H1 (cell line): ENCODE data around the gene SETD1B. TPM values are rescaled to one million over a fixed set of nuclear protein-coding genes. Genes with fewer than 3 reads are reported as not detected.

Experiments used
- BCL11A ChIP-seq, 2 experiments: IDR thresholded peaks; one replicate each; pipeline ENCODE4 v1.6.1; 2011; ENCODE audit warnings: low read depth in 2 of 2, low read length in 2 of 2, mild to moderate bottlenecking in 2 of 2
- CBX5 ChIP-seq: fragments of 300-800, 300-1000 bp; sonication (generic); IDR thresholded peaks from 2 replicates; pipeline ENCODE4 v1.7.1; 2016; ENCODE audit warnings: antibody characterized with exemption, low read length, low read depth
- CHD2 ChIP-seq: IDR thresholded peaks from 2 replicates; pipeline ENCODE4 v1.6.1; 2012; ENCODE audit warnings: low read length, improper control_type of control experiment
- EGR1 ChIP-seq: IDR thresholded peaks from 2 replicates; pipeline ENCODE4 v1.6.1; 2011; ENCODE audit warnings: low read depth, low read length, borderline replicate concordance
- HDAC6 ChIP-seq: IDR thresholded peaks from one replicate; pipeline ENCODE4 v1.7.1; 2012; ENCODE audit warnings: low read depth, mild to moderate bottlenecking, inconsistent platforms, low read length, moderate library complexity
- KDM1A ChIP-seq: fragments of 200-600, 300-600 bp; sonication (generic); IDR thresholded peaks from 2 replicates; pipeline ENCODE4 v1.7.1; 2016; ENCODE audit warnings: mild to moderate bottlenecking, low read length, borderline replicate concordance
- KDM4A ChIP-seq: IDR thresholded peaks from one replicate; pipeline ENCODE4 v1.7.1; 2012; ENCODE audit warnings: low read depth, mild to moderate bottlenecking, moderate library complexity, low read length, inconsistent platforms; ENCODE audit not compliant: severe bottlenecking
- POLR2A ChIP-seq, 2 experiments: IDR thresholded peaks; 1 replicate in 1 of 2; 2 replicates in 1 of 2; pipeline ENCODE4 v1.6.1; 2011; ENCODE audit warnings: low read depth in 2 of 2, low read length in 2 of 2, mild to moderate bottlenecking in 2 of 2; ENCODE audit errors: control extremely low read depth in 1 of 2
- RBBP5 ChIP-seq: IDR thresholded peaks from 2 replicates; pipeline ENCODE4 v1.7.1; 2012; ENCODE audit warnings: low read depth, mild to moderate bottlenecking, inconsistent platforms, low read length, moderate library complexity, borderline replicate concordance
- SAP30 ChIP-seq: fragments of 300-600 bp; sonication (generic); IDR thresholded peaks from 2 replicates; pipeline ENCODE4 v1.7.1; 2012; ENCODE audit warnings: low read length, moderate library complexity, mild to moderate bottlenecking, inconsistent platforms; ENCODE audit not compliant: insufficient read depth, insufficient replicate concordance
- SP1 ChIP-seq: IDR thresholded peaks from 2 replicates; pipeline ENCODE4 v1.6.1; 2011; ENCODE audit warnings: low read depth, low read length
- TAF1 ChIP-seq: IDR thresholded peaks from 2 replicates; pipeline ENCODE4 v1.6.1; 2011; ENCODE audit warnings: mild to moderate bottlenecking, low read depth, low read length
- TEAD4 ChIP-seq: IDR thresholded peaks from 2 replicates; pipeline ENCODE4 v1.6.1; 2012; ENCODE audit warnings: low read depth, low read length, inconsistent platforms, mixed read lengths
- ZNF274 ChIP-seq: IDR thresholded peaks from 2 replicates; pipeline ENCODE4 v1.7.0; 2012; ENCODE audit warnings: low read length, borderline replicate concordance; ENCODE audit errors: extremely low read depth
- polyA plus RNA-seq, 7 experiments: library from polyadenylated mRNA; depleted of rRNA in 3 of 7; stranded (reverse) in 5 of 7; unstranded in 2 of 7; fragments of >200 nt in 5 of 7; fragments of 200-250 nt in 2 of 7; gene quantifications; 1 replicate in 5 of 7; 2 replicates in 1 of 7; 4 replicates in 1 of 7; pipeline versions ENCODE4 v1.2.1 to v1.2.3, GENCODE V29; 2011 to 2013; ENCODE audit warnings: missing spikeins in 2 of 7, mixed read lengths in 2 of 7
- total RNA-seq: library from RNA; stranded (reverse); fragmentation: NEBNext Ultra II Directional; extraction: Animal tissue kit (Norgen Biotek cat#: 25700); gene quantifications from 2 replicates; pipeline ENCODE4 v1.2.1, GENCODE V29; 2021
- TF ChIP-seq, protein P1 (sequence below): IDR thresholded peaks from 2 replicates; pipeline ENCODE4 v1.6.1; 2011; ENCODE audit warnings: low read length, improper control_type of control experiment
- TF ChIP-seq, protein P2 (sequence below), 3 experiments: IDR thresholded peaks; 1 replicate in 2 of 3; 2 replicates in 1 of 3; pipeline versions ENCODE4 v1.5.1 to v1.6.1; 2011; ENCODE audit warnings: low read length in 3 of 3, mild to moderate bottlenecking in 3 of 3, inconsistent platforms in 2 of 3, low read depth in 1 of 3, moderate library complexity in 1 of 3; ENCODE audit not compliant: insufficient read depth in 1 of 3; ENCODE audit errors: control extremely low read depth in 1 of 3
- TF ChIP-seq, protein P3 (sequence below): IDR thresholded peaks from 2 replicates; pipeline ENCODE4 v1.6.1; 2012; ENCODE audit warnings: inconsistent platforms

SETD1B gene
- total and polyA plus RNA-seq, 2 of the 8 experiments (the other 6 are each of a cell fraction or from before 2014, with no cell fraction given) = 1.3 to 17.7 TPM

DNA sequence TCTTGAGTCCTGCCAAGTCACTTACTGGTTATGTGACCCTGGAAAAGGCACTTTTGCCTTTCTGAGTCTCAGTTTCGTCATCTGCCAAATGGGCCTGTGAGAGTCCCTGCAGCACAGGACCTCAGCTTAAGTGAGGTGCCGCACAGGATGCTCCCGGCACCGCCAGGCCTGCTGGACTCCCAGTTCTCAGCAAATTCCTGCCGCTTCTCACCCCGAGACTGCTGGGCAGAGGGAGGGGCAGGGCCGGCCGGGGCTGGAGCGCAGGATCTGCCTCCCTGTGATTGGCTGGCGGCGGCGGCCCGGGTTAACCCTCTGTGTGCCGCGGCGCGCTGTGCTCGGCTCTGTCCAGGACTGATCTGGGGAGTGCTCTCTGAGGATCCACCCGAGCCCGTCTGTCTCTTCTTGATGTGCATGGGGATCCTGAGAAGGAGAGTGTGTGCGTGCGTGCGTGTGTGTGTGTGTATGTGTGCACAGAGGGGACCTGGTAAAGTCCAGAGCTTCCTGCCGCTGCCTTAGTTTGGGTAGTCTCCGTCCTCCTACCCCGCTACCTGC is 8.6 kb downstream of the SETD1B start (continued):
- TF ChIP-seq BCL11A (IDR thresholded peaks at IDR 0.05; ENCODE audit: low read depth in 2 of 2, low read length in 2 of 2) (no peak), POLR2A (IDR thresholded peaks at IDR 0.05; ENCODE audit: control extremely low read depth in 1 of 2, low read depth in 2 of 2, low read length in 2 of 2) (0 out of 3 replicates have a peak, but pooled peaks of 1 of the 2 experiments have one; percentile 27), TAF1 (no peak; the same call in 1 of the 2 replicates), CBX5 (no peak), RBBP5 (peak; percentile 52; the same call in 1 of the 2 replicates), EGR1 (no peak), ZNF274 (no peak), KDM1A (peak; percentile 98), TEAD4 (peak; percentile 62; the same call in 1 of the 2 replicates), CHD2 (no peak), SAP30 (no peak), KDM4A (no peak), HDAC6 (no peak), SP1 (no peak)
- TF ChIP-seq, protein P1, sequence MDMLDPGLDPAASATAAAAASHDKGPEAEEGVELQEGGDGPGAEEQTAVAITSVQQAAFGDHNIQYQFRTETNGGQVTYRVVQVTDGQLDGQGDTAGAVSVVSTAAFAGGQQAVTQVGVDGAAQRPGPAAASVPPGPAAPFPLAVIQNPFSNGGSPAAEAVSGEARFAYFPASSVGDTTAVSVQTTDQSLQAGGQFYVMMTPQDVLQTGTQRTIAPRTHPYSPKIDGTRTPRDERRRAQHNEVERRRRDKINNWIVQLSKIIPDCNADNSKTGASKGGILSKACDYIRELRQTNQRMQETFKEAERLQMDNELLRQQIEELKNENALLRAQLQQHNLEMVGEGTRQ = no peak
- TF ChIP-seq, protein P2, sequence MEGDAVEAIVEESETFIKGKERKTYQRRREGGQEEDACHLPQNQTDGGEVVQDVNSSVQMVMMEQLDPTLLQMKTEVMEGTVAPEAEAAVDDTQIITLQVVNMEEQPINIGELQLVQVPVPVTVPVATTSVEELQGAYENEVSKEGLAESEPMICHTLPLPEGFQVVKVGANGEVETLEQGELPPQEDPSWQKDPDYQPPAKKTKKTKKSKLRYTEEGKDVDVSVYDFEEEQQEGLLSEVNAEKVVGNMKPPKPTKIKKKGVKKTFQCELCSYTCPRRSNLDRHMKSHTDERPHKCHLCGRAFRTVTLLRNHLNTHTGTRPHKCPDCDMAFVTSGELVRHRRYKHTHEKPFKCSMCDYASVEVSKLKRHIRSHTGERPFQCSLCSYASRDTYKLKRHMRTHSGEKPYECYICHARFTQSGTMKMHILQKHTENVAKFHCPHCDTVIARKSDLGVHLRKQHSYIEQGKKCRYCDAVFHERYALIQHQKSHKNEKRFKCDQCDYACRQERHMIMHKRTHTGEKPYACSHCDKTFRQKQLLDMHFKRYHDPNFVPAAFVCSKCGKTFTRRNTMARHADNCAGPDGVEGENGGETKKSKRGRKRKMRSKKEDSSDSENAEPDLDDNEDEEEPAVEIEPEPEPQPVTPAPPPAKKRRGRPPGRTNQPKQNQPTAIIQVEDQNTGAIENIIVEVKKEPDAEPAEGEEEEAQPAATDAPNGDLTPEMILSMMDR (IDR thresholded peaks at IDR 0.05; ENCODE audit: control extremely low read depth in 1 of 3, insufficient read depth in 1 of 3, low read depth in 1 of 3, low read length in 3 of 3) = no peak
- TF ChIP-seq, protein P3, sequence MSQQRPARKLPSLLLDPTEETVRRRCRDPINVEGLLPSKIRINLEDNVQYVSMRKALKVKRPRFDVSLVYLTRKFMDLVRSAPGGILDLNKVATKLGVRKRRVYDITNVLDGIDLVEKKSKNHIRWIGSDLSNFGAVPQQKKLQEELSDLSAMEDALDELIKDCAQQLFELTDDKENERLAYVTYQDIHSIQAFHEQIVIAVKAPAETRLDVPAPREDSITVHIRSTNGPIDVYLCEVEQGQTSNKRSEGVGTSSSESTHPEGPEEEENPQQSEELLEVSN = no peak
